ENCODE data around the gene CNST.
"Not testable (repeated sequence)": the region's sequence is repeated elsewhere in the genome, so short reads cannot be mapped to it uniquely, and the experiment has no call there.

DNA sequence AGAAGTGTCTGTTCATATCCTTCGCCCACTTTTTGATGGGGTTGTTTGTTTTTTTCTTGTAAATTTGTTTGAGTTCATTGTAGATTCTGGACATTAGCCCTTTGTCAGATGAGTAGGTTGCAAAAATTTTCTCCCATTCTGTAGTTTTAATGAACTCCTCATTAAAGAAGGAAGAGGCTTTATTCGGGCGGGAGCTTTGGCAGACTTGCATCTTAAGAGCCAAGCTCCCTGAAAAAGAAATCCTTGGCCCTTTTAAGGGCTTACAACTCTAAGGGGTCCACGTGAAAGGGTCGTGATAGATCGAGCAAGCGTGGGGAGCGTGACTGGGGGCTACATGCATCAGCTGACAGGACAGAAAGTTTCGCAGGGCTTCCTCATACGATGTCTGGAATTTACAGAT, 23.7 kb downstream of the CNST start:
- TF ChIP-seq EZH2 (IDR thresholded peaks at IDR 0.05; ENCODE audit: low read depth), result not testable (repeated sequence)
- TF ChIP-seq, protein P1, sequence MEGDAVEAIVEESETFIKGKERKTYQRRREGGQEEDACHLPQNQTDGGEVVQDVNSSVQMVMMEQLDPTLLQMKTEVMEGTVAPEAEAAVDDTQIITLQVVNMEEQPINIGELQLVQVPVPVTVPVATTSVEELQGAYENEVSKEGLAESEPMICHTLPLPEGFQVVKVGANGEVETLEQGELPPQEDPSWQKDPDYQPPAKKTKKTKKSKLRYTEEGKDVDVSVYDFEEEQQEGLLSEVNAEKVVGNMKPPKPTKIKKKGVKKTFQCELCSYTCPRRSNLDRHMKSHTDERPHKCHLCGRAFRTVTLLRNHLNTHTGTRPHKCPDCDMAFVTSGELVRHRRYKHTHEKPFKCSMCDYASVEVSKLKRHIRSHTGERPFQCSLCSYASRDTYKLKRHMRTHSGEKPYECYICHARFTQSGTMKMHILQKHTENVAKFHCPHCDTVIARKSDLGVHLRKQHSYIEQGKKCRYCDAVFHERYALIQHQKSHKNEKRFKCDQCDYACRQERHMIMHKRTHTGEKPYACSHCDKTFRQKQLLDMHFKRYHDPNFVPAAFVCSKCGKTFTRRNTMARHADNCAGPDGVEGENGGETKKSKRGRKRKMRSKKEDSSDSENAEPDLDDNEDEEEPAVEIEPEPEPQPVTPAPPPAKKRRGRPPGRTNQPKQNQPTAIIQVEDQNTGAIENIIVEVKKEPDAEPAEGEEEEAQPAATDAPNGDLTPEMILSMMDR (conservative IDR thresholded peaks at IDR 0.05), result not testable (repeated sequence)

All from PC-9 (cell line).